HFF-Myc (cell line): ENCODE data around the gene TTLL5.

Experiments
- DNase-seq: peaks from one replicate; pipeline ENCODE4 v3.0.0-alpha.2; 2011; ENCODE audit warnings: low read depth; ENCODE audit errors: extremely low read depth
- H3K4me3 ChIP-seq: replicated peaks from 2 replicates; pipeline ENCODE4 v1.5.1; 2011; ENCODE audit warnings: low read depth, mild to moderate bottlenecking, control low read depth, low read length
- CTCF ChIP-seq: IDR thresholded peaks from 2 replicates; pipeline ENCODE4 v1.5.1; 2012; ENCODE audit warnings: mild to moderate bottlenecking, low read depth, low read length, control low read depth; ENCODE audit errors: missing control alignments

TTLL5 gene

DNA sequence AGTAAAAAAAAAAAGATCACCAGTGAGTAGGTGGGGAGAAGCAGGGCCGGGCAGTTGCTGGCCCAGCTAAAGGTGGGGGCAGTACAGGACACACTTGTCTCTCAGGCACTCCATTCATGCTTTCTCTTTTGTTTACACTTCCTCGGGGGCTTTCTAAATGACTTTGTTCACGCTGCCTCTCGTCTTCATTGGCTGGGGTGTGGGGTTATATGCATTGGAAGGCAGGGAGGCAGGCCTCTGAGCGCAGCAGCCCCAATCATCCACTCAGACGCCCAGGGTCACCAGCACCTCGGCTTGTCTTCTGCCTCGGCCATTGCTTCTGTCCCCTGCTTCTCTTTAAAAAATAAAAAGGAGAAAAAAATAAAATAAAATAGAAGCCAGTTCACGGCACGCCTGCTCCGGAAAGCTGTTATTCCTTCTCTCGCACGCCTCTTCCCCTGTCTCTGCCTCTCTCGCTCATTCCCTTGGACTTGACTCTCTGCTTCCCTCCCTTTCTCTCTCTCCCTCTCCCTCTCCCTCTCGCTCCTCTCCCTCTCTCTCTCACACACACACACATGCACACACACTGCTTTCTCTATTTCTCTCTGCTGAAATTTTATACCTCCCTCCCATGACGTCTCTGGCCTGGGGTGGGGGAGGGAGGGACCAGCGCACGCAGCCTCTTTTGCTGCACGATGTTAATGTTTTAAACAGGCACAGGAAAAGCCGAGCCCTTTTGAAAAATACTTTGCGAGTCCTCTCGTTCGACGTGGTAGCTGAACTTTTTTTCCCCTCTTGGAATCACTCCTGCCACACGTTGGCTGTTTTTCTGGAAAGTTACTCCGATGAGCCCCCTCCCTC, 320.6 kb downstream of the TTLL5 start, which contains the start of gene TGFB3:
Gene TGFB3, minus strand, starts transcription at position 570 of the 840 bp plus-strand sequence. CDS start 1,102 bp downstream, outside the sequence.
- peak within 1 kb of the TSS; percentile 62 for H3K4me3 ChIP-seq
- peak; percentile 85 for DNase-seq
- no peak for TF ChIP-seq CTCF

- no peak for DNase-seq
- peak; percentile 46 for TF ChIP-seq CTCF
- peak overlapping the region; percentile 62 for H3K4me3 ChIP-seq
These were observed 321.4 kb downstream of the TTLL5 start for GRCh38 chr14:75982266-75983018.

- peak overlapping the region; percentile 62 for H3K4me3 ChIP-seq
- no peak for TF ChIP-seq CTCF
- no peak for DNase-seq
These were observed 321.9 kb downstream of the TTLL5 start for GRCh38 chr14:75983019-75983358.

DNA sequence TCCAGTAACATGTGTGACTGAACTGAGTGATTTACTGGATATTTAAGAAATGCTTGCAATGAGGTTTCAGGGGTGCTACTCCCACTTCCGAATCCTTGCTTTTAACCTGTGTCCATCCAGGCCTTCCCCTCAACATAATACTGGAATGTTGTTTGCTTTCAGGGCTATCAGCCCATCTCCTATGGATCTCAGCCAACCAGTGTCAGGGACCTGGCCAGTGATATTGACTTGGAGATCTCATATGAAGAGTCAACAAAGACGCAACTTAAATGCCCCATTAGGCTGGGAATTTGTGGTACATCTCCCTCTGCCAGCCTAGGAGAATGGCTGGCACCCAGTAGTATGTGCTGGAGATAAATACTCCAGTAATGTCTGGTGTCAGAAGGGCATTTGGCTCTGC, 323.6 kb downstream of the TTLL5 start:
- TF ChIP-seq CTCF = no peak
- no peak overlapping the region for H3K4me3 ChIP-seq
- DNase-seq = no peak

GRCh38 chr14:75985618-75986438, 324.8 kb downstream of the TTLL5 start, which contains the start of gene IFT43:
Gene IFT43 (plus strand): TSS chr14:75985763. CDS start chr14:75985787, 24 bp downstream.
- H3K4me3 ChIP-seq = peak within 1 kb of the TSS; percentile 91
- DNase-seq = no peak
- no peak for TF ChIP-seq CTCF

- peak overlapping the region; percentile 91 for H3K4me3 ChIP-seq
- TF ChIP-seq CTCF = no peak
- no peak for DNase-seq
These were observed 325.4 kb downstream of the TTLL5 start for GRCh38 chr14:75986439-75986765.
